D721Med (cell line): ENCODE data around the gene CDC37L1.

Experiments used
- DNase-seq: peaks from one replicate; pipeline ENCODE4 v3.0.0; 2011; ENCODE audit warnings: low spot score; ENCODE audit not compliant: insufficient read length
- FAIRE-seq: peaks from 2 replicates; lab custom pipeline; 2011; peaks lifted over from hg19 to GRCh38; lab: Jason Lieb, UNC
- TF ChIP-seq, protein P1 (sequence below): IDR thresholded peaks from 2 replicates; pipeline ENCODE4 v1.5.1; 2012; ENCODE audit warnings: mild to moderate bottlenecking, control low read depth; ENCODE audit not compliant: insufficient read depth; ENCODE audit errors: missing control alignments

Gene CDC37L1

DNA sequence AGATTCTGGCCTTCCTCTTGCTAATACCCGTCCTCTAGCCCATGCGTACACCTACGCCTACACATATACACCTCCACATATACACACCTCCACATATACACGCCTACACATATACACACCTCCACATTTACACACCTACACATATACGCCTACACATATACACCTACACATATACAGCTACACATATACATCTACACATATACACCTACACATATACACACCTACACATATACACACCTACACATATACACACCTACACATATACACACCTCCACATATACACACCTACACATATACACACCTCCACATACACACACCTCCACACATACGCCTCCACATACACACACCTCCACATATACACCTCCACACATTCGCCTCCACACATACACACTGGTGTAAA, 34.5 kb downstream of the CDC37L1 start:
- FAIRE-seq = peak; percentile 98

GRCh38 chr9:4714266-4715016, 35.1 kb downstream of the CDC37L1 start:
- DNase-seq = no peak
- TF ChIP-seq, protein P1, sequence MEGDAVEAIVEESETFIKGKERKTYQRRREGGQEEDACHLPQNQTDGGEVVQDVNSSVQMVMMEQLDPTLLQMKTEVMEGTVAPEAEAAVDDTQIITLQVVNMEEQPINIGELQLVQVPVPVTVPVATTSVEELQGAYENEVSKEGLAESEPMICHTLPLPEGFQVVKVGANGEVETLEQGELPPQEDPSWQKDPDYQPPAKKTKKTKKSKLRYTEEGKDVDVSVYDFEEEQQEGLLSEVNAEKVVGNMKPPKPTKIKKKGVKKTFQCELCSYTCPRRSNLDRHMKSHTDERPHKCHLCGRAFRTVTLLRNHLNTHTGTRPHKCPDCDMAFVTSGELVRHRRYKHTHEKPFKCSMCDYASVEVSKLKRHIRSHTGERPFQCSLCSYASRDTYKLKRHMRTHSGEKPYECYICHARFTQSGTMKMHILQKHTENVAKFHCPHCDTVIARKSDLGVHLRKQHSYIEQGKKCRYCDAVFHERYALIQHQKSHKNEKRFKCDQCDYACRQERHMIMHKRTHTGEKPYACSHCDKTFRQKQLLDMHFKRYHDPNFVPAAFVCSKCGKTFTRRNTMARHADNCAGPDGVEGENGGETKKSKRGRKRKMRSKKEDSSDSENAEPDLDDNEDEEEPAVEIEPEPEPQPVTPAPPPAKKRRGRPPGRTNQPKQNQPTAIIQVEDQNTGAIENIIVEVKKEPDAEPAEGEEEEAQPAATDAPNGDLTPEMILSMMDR = no peak
- peak; percentile 98 for FAIRE-seq

More for the DNA sequence above, 34.5 kb downstream of the CDC37L1 start:
- TF ChIP-seq, protein P1 = no peak
- DNase-seq = no peak

- DNase-seq = no peak
- FAIRE-seq = no peak
- TF ChIP-seq, protein P1 = no peak
These were observed 36.8 kb downstream of the CDC37L1 start for GRCh38 chr9:4716163-4716562.

GRCh38 chr9:4717815-4718214, 38.4 kb downstream of the CDC37L1 start:
- DNase-seq (no peak), FAIRE-seq (no peak)
- TF ChIP-seq, protein P1 = no peak

GRCh38 chr9:4718911-4719310, 39.5 kb downstream of the CDC37L1 start:
- TF ChIP-seq, protein P1 = no peak
- DNase-seq = no peak
- no peak for FAIRE-seq

DNA sequence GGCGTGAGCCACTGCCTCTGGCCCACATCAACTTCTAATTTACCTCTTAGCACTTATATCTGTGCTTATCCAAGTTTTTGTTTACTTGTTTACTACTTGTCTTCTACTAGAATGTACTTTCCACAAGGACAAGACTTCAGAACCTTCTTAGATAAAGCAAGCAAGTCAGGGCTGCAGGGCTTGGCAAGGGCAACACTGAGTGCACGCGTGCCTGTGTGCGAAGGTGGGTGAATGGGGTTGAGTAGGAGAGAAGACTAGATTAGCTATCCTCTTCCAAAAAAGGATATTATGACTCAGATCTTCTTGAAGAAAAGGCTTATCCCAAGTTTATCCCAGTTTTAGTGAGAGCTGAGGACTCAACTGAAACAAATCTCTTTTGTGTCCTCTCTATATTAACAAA, 42.4 kb downstream of the CDC37L1 start:
- FAIRE-seq (no peak), DNase-seq (no peak)
- TF ChIP-seq, protein P1 = no peak
